H9 (cell line): Measurements from ENCODE around the gene FOXF1. TPM values are rescaled to one million over a fixed set of nuclear protein-coding genes. Genes with fewer than 3 reads are reported as not detected.

ENCODE experiments used
- DNase-seq: peaks from one replicate; pipeline ENCODE4 v3.0.0-alpha.2; 2017
- H2AFZ ChIP-seq: one replicate; pipeline ENCODE4 v1.6.1; 2013; ENCODE audit warnings: mild to moderate bottlenecking, low read length, control low read depth, moderate library complexity
- H2AK5ac ChIP-seq: 2 replicates; pipeline ENCODE4 v1.6.1; 2013; ENCODE audit warnings: low read length, control low read depth, mixed read lengths; ENCODE audit not compliant: insufficient read length
- H2BK120ac ChIP-seq: one replicate; pipeline ENCODE4 v1.6.1; 2013; ENCODE audit warnings: low read depth, mild to moderate bottlenecking, low read length, control low read depth, inconsistent platforms; ENCODE audit not compliant: poor library complexity, severe bottlenecking
- H2BK12ac ChIP-seq: 2 replicates; pipeline ENCODE4 v1.6.1; 2013; ENCODE audit warnings: low read length, control low read depth, mixed read lengths, low read depth; ENCODE audit not compliant: insufficient read length
- H2BK15ac ChIP-seq: 2 replicates; pipeline ENCODE4 v1.6.1; 2013; ENCODE audit warnings: low read depth, low read length, control low read depth
- H2BK20ac ChIP-seq: one replicate; pipeline ENCODE4 v1.6.1; 2013; ENCODE audit warnings: low read depth, mild to moderate bottlenecking, low read length, control low read depth, inconsistent platforms; ENCODE audit not compliant: poor library complexity, severe bottlenecking
- H2BK5ac ChIP-seq: 2 replicates; pipeline ENCODE4 v1.6.1; 2013; ENCODE audit warnings: low read length, control low read depth, mixed read lengths; ENCODE audit not compliant: insufficient read length
- H3K14ac ChIP-seq: 2 replicates; pipeline ENCODE4 v1.6.1; 2013; ENCODE audit warnings: low read length, control low read depth; ENCODE audit not compliant: insufficient read depth
- H3K18ac ChIP-seq: 2 replicates; pipeline ENCODE4 v1.6.1; 2013; ENCODE audit warnings: low read depth, mild to moderate bottlenecking, mixed read lengths, low read length, control low read depth; ENCODE audit not compliant: insufficient read length
- H3K23ac ChIP-seq: 2 replicates; pipeline ENCODE4 v1.6.1; 2013; ENCODE audit warnings: low read length, control low read depth, mixed read lengths, low read depth; ENCODE audit not compliant: insufficient read length
- H3K23me2 ChIP-seq: 2 replicates; pipeline ENCODE4 v1.6.1; 2013; ENCODE audit warnings: low read depth, mild to moderate bottlenecking, mixed read lengths, low read length, control low read depth; ENCODE audit not compliant: insufficient read length, poor library complexity, severe bottlenecking
- H3K27ac ChIP-seq: 2 replicates; pipeline ENCODE4 v1.5.1; 2013; ENCODE audit warnings: low read length, control low read depth, mixed read lengths, low read depth; ENCODE audit not compliant: insufficient read length
- H3K27me3 ChIP-seq: 2 replicates; pipeline ENCODE4 v1.6.1; 2013; ENCODE audit warnings: low read length, control low read depth, inconsistent platforms; ENCODE audit not compliant: insufficient read depth
- H3K4ac ChIP-seq: 2 replicates; pipeline ENCODE4 v1.6.1; 2013; ENCODE audit warnings: low read depth, mild to moderate bottlenecking, control low read depth, inconsistent platforms, low read length, moderate library complexity
- H3K4me1 ChIP-seq: 2 replicates; pipeline ENCODE4 v1.6.1; 2013; ENCODE audit warnings: low read length, control low read depth, inconsistent platforms; ENCODE audit not compliant: insufficient read depth
- H3K4me2 ChIP-seq: 2 replicates; pipeline ENCODE4 v1.6.1; 2013; ENCODE audit warnings: low read length, control low read depth, mixed read lengths; ENCODE audit not compliant: insufficient read length, insufficient read depth
- H3K56ac ChIP-seq: 2 replicates; pipeline ENCODE4 v1.6.1; 2013; ENCODE audit warnings: low read depth, mild to moderate bottlenecking, mixed read lengths, low read length, control low read depth; ENCODE audit not compliant: insufficient read length
- H3K79me1 ChIP-seq: 2 replicates; pipeline ENCODE4 v1.6.1; 2013; ENCODE audit warnings: low read depth, mild to moderate bottlenecking, moderate library complexity, low read length, control low read depth, inconsistent platforms; ENCODE audit not compliant: insufficient read depth, poor library complexity, severe bottlenecking
- H3K79me2 ChIP-seq: 2 replicates; pipeline ENCODE4 v1.6.1; 2013; ENCODE audit warnings: low read length, control low read depth, inconsistent platforms; ENCODE audit not compliant: insufficient read depth
- H3K9ac ChIP-seq: 2 replicates; pipeline ENCODE4 v1.6.1; 2013; ENCODE audit warnings: low read length, control low read depth, mixed read lengths; ENCODE audit not compliant: insufficient read length; ENCODE audit errors: extremely low read depth
- H3K9me3 ChIP-seq: one replicate; pipeline ENCODE4 v1.6.1; 2013; ENCODE audit warnings: low read depth, low read length, inconsistent platforms; ENCODE audit not compliant: control insufficient read depth
- H3T11ph ChIP-seq: one replicate; pipeline ENCODE4 v1.6.1; 2013; ENCODE audit warnings: mild to moderate bottlenecking, low read length, control low read depth, inconsistent platforms
- H4K20me1 ChIP-seq: one replicate; pipeline ENCODE4 v1.6.1; 2013; ENCODE audit not compliant: control insufficient read depth, insufficient read length, insufficient read depth
- H4K5ac ChIP-seq: 2 replicates; pipeline ENCODE4 v1.6.1; 2013; ENCODE audit warnings: low read depth, mild to moderate bottlenecking, mixed read lengths, low read length, control low read depth; ENCODE audit not compliant: insufficient read length
- H4K8ac ChIP-seq: replicated peaks from 2 replicates; pipeline ENCODE4 v1.6.1; 2013; ENCODE audit warnings: low read length, control low read depth, mixed read lengths, low read depth; ENCODE audit not compliant: insufficient read length
- H4K91ac ChIP-seq: 2 replicates; pipeline ENCODE4 v1.6.1; 2013; ENCODE audit warnings: low read depth, mild to moderate bottlenecking, moderate library complexity, mixed read lengths, low read length, control low read depth; ENCODE audit not compliant: insufficient read length
- H3K27ac Mint-ChIP-seq, 3 experiments: 2 replicates in 2 of 3; 3 replicates in 1 of 3; pipeline ENCODE4 v1.8.0; 2020 to 2021; ENCODE audit warnings: mixed read lengths in 3 of 3, mild to moderate bottlenecking in 1 of 3, moderate library complexity in 1 of 3
- H3K27me3 Mint-ChIP-seq: 2 replicates; pipeline ENCODE4 v1.8.0; 2021; ENCODE audit warnings: low read depth, mild to moderate bottlenecking, moderate library complexity, mixed read lengths
- H3K36me3 Mint-ChIP-seq, 3 experiments: 2 replicates in 2 of 3; 3 replicates in 1 of 3; pipeline ENCODE4 v1.8.0; 2020 to 2021; ENCODE audit warnings: low read depth in 3 of 3, mixed read lengths in 3 of 3; ENCODE audit not compliant: insufficient read depth in 1 of 3
- H3K4me1 Mint-ChIP-seq, 2 experiments: 2 replicates each; pipeline ENCODE4 v1.8.0; 2020; ENCODE audit warnings: mixed read lengths in 2 of 2
- H3K4me3 Mint-ChIP-seq, 2 experiments: 2 replicates in 1 of 2; 3 replicates in 1 of 2; pipeline ENCODE4 v1.8.0; 2020 to 2021; ENCODE audit warnings: mild to moderate bottlenecking in 2 of 2, mixed read lengths in 2 of 2, moderate library complexity in 1 of 2
- H3K9me3 Mint-ChIP-seq, 2 experiments: 2 replicates in 1 of 2; 3 replicates in 1 of 2; pipeline ENCODE4 v1.8.0; 2020; ENCODE audit warnings: mild to moderate bottlenecking in 2 of 2, mixed read lengths in 2 of 2, moderate library complexity in 1 of 2
- CTCF ChIP-seq: fragments of 200-600 bp; sonication (generic); conservative IDR thresholded peaks from 3 replicates; pipeline ENCODE4 v1.8.0; 2021; ENCODE audit warnings: antibody characterized with exemption, mild to moderate bottlenecking
- WGBS: extraction: QIAGEN DNeasy Blood & Tissue Kit; methylation state at CpG from one replicate; pipeline ENCODE4 v1.1.7; 2013; ENCODE audit warnings: missing lambda C conversion rate, low lambda C conversion rate, mixed read lengths; ENCODE audit not compliant: insufficient read length; ENCODE audit errors: extremely low coverage; 5-methylcytosine and 5-hydroxymethylcytosine counted together
- total RNA-seq: library from RNA; stranded (reverse); gene quantifications from 2 replicates; pipeline ENCODE4 v1.2.1, GENCODE V29; 2021

The FOXF1 gene
- total RNA-seq, 1 experiment from 2014 or later: not detected

DNA sequence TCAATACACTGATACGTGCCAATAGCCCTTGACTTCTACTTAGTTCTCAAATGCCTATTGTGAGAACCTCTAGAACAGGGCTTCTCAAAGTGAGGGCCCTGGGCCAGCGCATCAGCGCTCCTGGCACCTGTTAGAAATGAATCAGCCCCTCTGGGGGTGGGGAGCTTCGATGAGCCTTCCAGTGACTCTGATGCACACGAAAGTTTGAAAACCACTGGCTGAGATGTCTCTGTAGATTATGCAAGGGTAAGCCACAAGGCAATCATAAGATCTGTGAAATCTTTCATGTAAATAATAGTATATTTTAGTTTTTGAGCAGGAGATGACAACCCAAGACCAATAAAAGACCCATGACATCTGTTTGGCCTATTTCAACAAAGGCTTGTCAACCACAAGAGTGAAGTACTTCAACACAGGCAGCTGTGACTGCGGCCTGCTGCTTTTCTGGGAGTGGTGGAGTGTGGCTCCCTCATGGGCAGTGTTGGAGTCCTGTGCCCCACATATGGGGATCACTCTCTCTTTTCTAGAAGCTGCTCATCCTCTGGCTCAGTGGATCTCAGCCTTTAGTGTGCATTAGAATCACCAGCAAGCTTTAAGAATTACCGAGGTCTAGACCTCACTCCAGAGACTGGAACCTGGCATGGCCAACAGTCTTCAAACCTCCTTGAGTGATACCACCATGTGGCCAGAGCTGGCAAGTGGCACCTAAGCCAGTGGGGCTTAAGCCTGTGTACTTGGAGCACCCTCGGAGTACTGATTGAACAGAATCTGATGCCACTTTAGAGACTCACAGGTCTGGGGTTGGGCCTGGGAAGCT lies 39.0 kb downstream of the FOXF1 start:
- Histone ChIP-seq H3T11ph (no peak overlapping the region), H3K4me2 (no peak overlapping the region), H2BK12ac (no peak overlapping the region), H4K91ac (no peak overlapping the region), H4K5ac (no peak overlapping the region), H3K27me3 (no peaks in the 10 kb centered on the region), H2AFZ (no peak overlapping the region), H2BK20ac (no peak overlapping the region), H2BK5ac (no peak overlapping the region), H3K9me3 (no peaks in the 10 kb centered on the region), H3K23me2 (no peaks in the 10 kb centered on the region), H2BK15ac (no peak overlapping the region), H3K9ac (no peak overlapping the region), H3K4me1 (no peaks in the 10 kb centered on the region), H3K4ac (no peak overlapping the region), H3K23ac (no peak overlapping the region), H3K27ac (no peak overlapping the region), H4K20me1 (no peaks in the 10 kb centered on the region), H4K8ac (no peak overlapping the region), H3K79me2 (no peaks in the 10 kb centered on the region), H3K56ac (no peak overlapping the region), H3K79me1 (no peaks in the 10 kb centered on the region), H3K18ac (no peak overlapping the region), H2BK120ac (no peak overlapping the region), H3K14ac (no peak overlapping the region), H2AK5ac (no peak overlapping the region)
- no CpG with 5 or more reads among the region's 8 CpGs for WGBS
- H3K36me3 Mint-ChIP-seq: no peaks in the 10 kb centered on the region; a peak in 2 of 7 replicates
- H3K27me3 Mint-ChIP-seq: peaks cover 6% of the 10 kb centered on the region
- TF ChIP-seq CTCF: no peak
- H3K9me3 Mint-ChIP-seq: no peaks in the 10 kb centered on the region; a peak in 1 of 5 replicates
- no peak overlapping the region for H3K27ac Mint-ChIP-seq
- DNase-seq: no peak
- no peak overlapping the region for H3K4me3 Mint-ChIP-seq
- peaks cover 0 to 4% of the 10 kb centered on the region in 2 experiments; a peak in 1 of 4 replicates for H3K4me1 Mint-ChIP-seq
